GM21390 (cell line): ENCODE measurements around the gene SIRT4.

Experiments used
- ATAC-seq: cut with Tn5 transposase; IDR thresholded peaks from one replicate; pipeline ENCODE4 v1.9.1; 2021; ENCODE audit not compliant: unreplicated experiment

Gene SIRT4

GRCh38 chr12:120278137-120279069 lies 23.7 kb upstream of the SIRT4 start:
- no peak for ATAC-seq

- ATAC-seq = no peak
Measured at GRCh38 chr12:120283318-120283717, 18.8 kb upstream of the SIRT4 start.

- no peak for ATAC-seq
Measured at GRCh38 chr12:120284381-120284780, 17.7 kb upstream of the SIRT4 start.

GRCh38 chr12:120286768-120287490 lies 15.2 kb upstream of the SIRT4 start:
- ATAC-seq = no peak

- ATAC-seq = no peak
Measured at GRCh38 chr12:120287491-120287890, 14.6 kb upstream of the SIRT4 start.

- ATAC-seq = no peak
Measured at GRCh38 chr12:120290609-120291305, 11.4 kb upstream of the SIRT4 start.

- ATAC-seq = no peak
Measured at GRCh38 chr12:120292411-120292660, 9.8 kb upstream of the SIRT4 start.

- peak; percentile 58 for ATAC-seq
Measured at GRCh38 chr12:120292661-120293531, 9.2 kb upstream of the SIRT4 start, which contains the start of gene RNU4-1. TSS of gene RNU4-1 (minus strand) at chr12:120293237.

GRCh38 chr12:120314220-120314619 lies 12.1 kb downstream of the SIRT4 start:
- ATAC-seq = no peak

GRCh38 chr12:120316798-120317223 lies 14.7 kb downstream of the SIRT4 start:
- no peak for ATAC-seq

- peak; percentile 98 for ATAC-seq
Measured at GRCh38 chr12:120317224-120318105, 15.3 kb downstream of the SIRT4 start.

- ATAC-seq = no peak
Measured at GRCh38 chr12:120321382-120322202, 19.5 kb downstream of the SIRT4 start.

GRCh38 chr12:120323772-120324171 lies 21.7 kb downstream of the SIRT4 start:
- no peak for ATAC-seq

- no peak for ATAC-seq
Measured at GRCh38 chr12:120324841-120325417, 22.8 kb downstream of the SIRT4 start.

GRCh38 chr12:120327593-120327992 lies 25.5 kb downstream of the SIRT4 start, which contains the start of gene PLA2G1B:
TSS of gene PLA2G1B (minus strand) at chr12:120327779. CDS start at chr12:120327753, 26 bp downstream.
- ATAC-seq = no peak

- no peak for ATAC-seq
Measured at GRCh38 chr12:120328228-120328627, 26.1 kb downstream of the SIRT4 start.

GRCh38 chr12:120331390-120331789 lies 29.3 kb downstream of the SIRT4 start:
- no peak for ATAC-seq

- no peak for ATAC-seq
Measured at GRCh38 chr12:120332041-120332440, 29.9 kb downstream of the SIRT4 start.
